ENCODE measurements around the gene PPP1R13L.
A peak's percentile ranks its signal among the peaks of the same experiment; 100 is the strongest.

PPP1R13L gene

DNA sequence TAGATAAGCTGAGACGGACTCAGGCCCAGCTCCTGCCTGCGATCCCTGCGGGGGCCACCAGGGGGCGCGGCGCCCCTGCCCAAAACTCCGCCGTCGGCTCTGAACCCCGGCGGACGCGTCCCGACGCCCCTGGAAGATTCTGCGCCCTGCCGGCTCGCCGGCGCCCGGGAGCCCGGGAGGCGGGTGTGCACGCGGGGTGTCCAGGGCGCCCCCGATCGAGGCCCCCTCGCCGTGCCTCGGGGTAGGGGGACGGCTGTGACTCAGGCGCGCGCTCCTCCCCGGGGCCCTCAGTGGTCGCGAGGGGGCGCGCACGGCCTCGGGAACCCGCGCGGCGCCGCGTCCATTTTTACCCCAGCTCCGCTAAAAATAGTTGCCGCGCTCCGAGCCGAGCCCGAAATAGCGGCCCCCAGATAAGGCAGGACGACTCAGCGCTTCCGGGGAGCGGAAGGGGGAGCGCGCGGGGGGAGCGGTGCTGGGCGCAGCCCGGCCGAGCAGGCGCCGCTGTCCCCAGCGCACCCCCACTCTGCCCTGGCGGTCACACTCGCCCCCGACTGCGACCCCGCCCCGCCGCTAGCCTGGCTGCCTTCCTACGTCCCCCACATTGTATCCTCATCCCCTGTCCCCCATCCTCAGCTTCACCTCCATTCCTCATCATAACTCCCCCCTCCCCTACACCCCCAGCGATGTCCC, 34.8 kb upstream of the PPP1R13L start (continued):
- TF ChIP-seq, protein P1, sequence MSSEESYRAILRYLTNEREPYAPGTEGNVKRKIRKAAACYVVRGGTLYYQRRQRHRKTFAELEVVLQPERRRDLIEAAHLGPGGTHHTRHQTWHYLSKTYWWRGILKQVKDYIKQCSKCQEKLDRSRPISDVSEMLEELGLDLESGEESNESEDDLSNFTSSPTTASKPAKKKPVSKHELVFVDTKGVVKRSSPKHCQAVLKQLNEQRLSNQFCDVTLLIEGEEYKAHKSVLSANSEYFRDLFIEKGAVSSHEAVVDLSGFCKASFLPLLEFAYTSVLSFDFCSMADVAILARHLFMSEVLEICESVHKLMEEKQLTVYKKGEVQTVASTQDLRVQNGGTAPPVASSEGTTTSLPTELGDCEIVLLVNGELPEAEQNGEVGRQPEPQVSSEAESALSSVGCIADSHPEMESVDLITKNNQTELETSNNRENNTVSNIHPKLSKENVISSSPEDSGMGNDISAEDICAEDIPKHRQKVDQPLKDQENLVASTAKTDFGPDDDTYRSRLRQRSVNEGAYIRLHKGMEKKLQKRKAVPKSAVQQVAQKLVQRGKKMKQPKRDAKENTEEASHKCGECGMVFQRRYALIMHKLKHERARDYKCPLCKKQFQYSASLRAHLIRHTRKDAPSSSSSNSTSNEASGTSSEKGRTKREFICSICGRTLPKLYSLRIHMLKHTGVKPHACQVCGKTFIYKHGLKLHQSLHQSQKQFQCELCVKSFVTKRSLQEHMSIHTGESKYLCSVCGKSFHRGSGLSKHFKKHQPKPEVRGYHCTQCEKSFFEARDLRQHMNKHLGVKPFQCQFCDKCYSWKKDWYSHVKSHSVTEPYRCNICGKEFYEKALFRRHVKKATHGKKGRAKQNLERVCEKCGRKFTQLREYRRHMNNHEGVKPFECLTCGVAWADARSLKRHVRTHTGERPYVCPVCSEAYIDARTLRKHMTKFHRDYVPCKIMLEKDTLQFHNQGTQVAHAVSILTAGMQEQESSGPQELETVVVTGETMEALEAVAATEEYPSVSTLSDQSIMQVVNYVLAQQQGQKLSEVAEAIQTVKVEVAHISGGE (tag by site-specific recombination; conservative IDR thresholded peaks at IDR 0.05; ENCODE audit: low read depth): peak; percentile 93
- TF ChIP-seq, protein P2, sequence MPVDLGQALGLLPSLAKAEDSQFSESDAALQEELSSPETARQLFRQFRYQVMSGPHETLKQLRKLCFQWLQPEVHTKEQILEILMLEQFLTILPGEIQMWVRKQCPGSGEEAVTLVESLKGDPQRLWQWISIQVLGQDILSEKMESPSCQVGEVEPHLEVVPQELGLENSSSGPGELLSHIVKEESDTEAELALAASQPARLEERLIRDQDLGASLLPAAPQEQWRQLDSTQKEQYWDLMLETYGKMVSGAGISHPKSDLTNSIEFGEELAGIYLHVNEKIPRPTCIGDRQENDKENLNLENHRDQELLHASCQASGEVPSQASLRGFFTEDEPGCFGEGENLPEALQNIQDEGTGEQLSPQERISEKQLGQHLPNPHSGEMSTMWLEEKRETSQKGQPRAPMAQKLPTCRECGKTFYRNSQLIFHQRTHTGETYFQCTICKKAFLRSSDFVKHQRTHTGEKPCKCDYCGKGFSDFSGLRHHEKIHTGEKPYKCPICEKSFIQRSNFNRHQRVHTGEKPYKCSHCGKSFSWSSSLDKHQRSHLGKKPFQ (tag by site-specific recombination; IDR thresholded peaks at IDR 0.05): no peak
- TF ChIP-seq GLIS2 (tag by site-specific recombination; IDR thresholded peaks at IDR 0.05) (peak; percentile 72), ZNF341 (tag by site-specific recombination; IDR thresholded peaks at IDR 0.05; ENCODE audit: low read depth) (peak; percentile 55), SP7 (tag by site-specific recombination; IDR thresholded peaks at IDR 0.05) (peak; percentile 50; the same call in 1 of the 2 replicates), KLF10 (tag by site-specific recombination; IDR thresholded peaks at IDR 0.05) (peak; percentile 73), ZNF433 (tag by site-specific recombination; IDR thresholded peaks at IDR 0.05; ENCODE audit: low read depth) (no peak), ZNF184 (tag by site-specific recombination; IDR thresholded peaks at IDR 0.05) (0 out of 2 replicates have a peak, but pooled peaks have one; percentile 56), ZNF561 (tag by site-specific recombination; IDR thresholded peaks at IDR 0.05; ENCODE audit: borderline replicate concordance) (peak; percentile 91; the same call in 1 of the 2 replicates), KLF8 (tag by site-specific recombination; IDR thresholded peaks at IDR 0.05) (0 out of 2 replicates have a peak, but pooled peaks have one; percentile 32), ZNF558 (tag by site-specific recombination; IDR thresholded peaks at IDR 0.05) (no peak), ZNF660 (tag by site-specific recombination; IDR thresholded peaks at IDR 0.05) (peak; percentile 95), GLI2 (tag by site-specific recombination; IDR thresholded peaks at IDR 0.05; ENCODE audit: borderline replicate concordance, low read depth) (no peak), ZFP3 (tag by site-specific recombination; IDR thresholded peaks at IDR 0.05; ENCODE audit: low read depth) (no peak), ZNF626 (tag by site-specific recombination; IDR thresholded peaks at IDR 0.05) (0 out of 2 replicates have a peak, but pooled peaks have one; percentile 14), ZNF596 (tag by site-specific recombination; IDR thresholded peaks at IDR 0.05) (no peak), KLF9 (tag by site-specific recombination; IDR thresholded peaks at IDR 0.05; ENCODE audit: low read depth) (0 out of 2 replicates have a peak, but pooled peaks have one; percentile 25), ZNF394 (tag by site-specific recombination; IDR thresholded peaks at IDR 0.05; ENCODE audit: borderline replicate concordance) (0 out of 2 replicates have a peak, but pooled peaks have one; percentile 17), ZIC2 (tag by site-specific recombination; IDR thresholded peaks at IDR 0.05) (peak; percentile 39; the same call in 1 of the 2 replicates), ZBTB20 (tag by site-specific recombination; IDR thresholded peaks at IDR 0.05) (peak; percentile 82)
- TF ChIP-seq, protein P3, sequence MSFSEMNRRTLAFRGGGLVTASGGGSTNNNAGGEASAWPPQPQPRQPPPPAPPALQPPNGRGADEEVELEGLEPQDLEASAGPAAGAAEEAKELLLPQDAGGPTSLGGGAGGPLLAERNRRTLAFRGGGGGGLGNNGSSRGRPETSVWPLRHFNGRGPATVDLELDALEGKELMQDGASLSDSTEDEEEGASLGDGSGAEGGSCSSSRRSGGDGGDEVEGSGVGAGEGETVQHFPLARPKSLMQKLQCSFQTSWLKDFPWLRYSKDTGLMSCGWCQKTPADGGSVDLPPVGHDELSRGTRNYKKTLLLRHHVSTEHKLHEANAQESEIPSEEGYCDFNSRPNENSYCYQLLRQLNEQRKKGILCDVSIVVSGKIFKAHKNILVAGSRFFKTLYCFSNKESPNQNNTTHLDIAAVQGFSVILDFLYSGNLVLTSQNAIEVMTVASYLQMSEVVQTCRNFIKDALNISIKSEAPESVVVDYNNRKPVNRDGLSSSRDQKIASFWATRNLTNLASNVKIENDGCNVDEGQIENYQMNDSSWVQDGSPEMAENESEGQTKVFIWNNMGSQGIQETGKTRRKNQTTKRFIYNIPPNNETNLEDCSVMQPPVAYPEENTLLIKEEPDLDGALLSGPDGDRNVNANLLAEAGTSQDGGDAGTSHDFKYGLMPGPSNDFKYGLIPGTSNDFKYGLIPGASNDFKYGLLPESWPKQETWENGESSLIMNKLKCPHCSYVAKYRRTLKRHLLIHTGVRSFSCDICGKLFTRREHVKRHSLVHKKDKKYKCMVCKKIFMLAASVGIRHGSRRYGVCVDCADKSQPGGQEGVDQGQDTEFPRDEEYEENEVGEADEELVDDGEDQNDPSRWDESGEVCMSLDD (tag by site-specific recombination; IDR thresholded peaks at IDR 0.05): peak; percentile 45; the same call in 1 of the 2 replicates
- TF ChIP-seq, protein P4, sequence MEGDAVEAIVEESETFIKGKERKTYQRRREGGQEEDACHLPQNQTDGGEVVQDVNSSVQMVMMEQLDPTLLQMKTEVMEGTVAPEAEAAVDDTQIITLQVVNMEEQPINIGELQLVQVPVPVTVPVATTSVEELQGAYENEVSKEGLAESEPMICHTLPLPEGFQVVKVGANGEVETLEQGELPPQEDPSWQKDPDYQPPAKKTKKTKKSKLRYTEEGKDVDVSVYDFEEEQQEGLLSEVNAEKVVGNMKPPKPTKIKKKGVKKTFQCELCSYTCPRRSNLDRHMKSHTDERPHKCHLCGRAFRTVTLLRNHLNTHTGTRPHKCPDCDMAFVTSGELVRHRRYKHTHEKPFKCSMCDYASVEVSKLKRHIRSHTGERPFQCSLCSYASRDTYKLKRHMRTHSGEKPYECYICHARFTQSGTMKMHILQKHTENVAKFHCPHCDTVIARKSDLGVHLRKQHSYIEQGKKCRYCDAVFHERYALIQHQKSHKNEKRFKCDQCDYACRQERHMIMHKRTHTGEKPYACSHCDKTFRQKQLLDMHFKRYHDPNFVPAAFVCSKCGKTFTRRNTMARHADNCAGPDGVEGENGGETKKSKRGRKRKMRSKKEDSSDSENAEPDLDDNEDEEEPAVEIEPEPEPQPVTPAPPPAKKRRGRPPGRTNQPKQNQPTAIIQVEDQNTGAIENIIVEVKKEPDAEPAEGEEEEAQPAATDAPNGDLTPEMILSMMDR (tag by site-specific recombination; IDR thresholded peaks at IDR 0.05): peak; percentile 67
- TF ChIP-seq, protein P5, sequence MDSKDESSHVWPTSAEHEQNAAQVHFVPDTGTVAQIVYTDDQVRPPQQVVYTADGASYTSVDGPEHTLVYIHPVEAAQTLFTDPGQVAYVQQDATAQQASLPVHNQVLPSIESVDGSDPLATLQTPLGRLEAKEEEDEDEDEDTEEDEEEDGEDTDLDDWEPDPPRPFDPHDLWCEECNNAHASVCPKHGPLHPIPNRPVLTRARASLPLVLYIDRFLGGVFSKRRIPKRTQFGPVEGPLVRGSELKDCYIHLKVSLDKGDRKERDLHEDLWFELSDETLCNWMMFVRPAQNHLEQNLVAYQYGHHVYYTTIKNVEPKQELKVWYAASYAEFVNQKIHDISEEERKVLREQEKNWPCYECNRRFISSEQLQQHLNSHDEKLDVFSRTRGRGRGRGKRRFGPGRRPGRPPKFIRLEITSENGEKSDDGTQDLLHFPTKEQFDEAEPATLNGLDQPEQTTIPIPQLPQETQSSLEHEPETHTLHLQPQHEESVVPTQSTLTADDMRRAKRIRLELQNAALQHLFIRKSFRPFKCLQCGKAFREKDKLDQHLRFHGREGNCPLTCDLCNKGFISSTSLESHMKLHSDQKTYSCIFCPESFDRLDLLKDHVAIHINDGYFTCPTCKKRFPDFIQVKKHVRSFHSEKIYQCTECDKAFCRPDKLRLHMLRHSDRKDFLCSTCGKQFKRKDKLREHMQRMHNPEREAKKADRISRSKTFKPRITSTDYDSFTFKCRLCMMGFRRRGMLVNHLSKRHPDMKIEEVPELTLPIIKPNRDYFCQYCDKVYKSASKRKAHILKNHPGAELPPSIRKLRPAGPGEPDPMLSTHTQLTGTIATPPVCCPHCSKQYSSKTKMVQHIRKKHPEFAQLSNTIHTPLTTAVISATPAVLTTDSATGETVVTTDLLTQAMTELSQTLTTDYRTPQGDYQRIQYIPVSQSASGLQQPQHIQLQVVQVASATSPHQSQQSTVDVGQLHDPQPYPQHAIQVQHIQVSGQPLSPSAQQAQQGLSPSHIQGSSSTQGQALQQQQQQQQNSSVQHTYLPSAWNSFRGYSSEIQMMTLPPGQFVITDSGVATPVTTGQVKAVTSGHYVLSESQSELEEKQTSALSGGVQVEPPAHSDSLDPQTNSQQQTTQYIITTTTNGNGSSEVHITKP (tag by site-specific recombination; IDR thresholded peaks at IDR 0.05): peak; percentile 75
- TF ChIP-seq, protein P6, sequence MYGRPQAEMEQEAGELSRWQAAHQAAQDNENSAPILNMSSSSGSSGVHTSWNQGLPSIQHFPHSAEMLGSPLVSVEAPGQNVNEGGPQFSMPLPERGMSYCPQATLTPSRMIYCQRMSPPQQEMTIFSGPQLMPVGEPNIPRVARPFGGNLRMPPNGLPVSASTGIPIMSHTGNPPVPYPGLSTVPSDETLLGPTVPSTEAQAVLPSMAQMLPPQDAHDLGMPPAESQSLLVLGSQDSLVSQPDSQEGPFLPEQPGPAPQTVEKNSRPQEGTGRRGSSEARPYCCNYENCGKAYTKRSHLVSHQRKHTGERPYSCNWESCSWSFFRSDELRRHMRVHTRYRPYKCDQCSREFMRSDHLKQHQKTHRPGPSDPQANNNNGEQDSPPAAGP (tag by site-specific recombination; IDR thresholded peaks at IDR 0.05): no peak

Data from HEK293 (cell line).